ENCODE data around the gene RBPJL. TPM values are rescaled to one million over a fixed set of nuclear protein-coding genes. Genes with fewer than 3 reads are reported as not detected.

RBPJL gene
- total RNA-seq, 1 experiment from 2014 or later, result not detected

GRCh38 chr20:45315672-45316071 lies 9.0 kb downstream of the RBPJL start:
- POLR2A ChIA-PET, result interaction anchor here (0.7 kb wide), 1 partner anchor 29 kb away, joined by 4 read pairs; no protein-coding TSS in a partner anchor
- intact Hi-C loops (cut with micrococcal nuclease), result no loop called here

More at GRCh38 chr20:45315672-45316071, 9.0 kb downstream of the RBPJL start:
- no peak overlapping the region for H2AFZ ChIP-seq (ENCODE audit: low read depth, low read length, poor library complexity, severe bottlenecking)
- H3K27me3 ChIP-seq (ENCODE audit: insufficient read depth, low read length), result no peaks in the 10 kb centered on the region
- H4K20me1 ChIP-seq (ENCODE audit: insufficient read depth), result no peaks in the 10 kb centered on the region
- RAD21 ChIA-PET (ENCODE audit: low non-redundant PET in 1 of 2, low total read pairs in 2 of 2, uncharacterized antibody in 2 of 2, unreplicated experiment in 2 of 2), result no interaction called here
- peaks cover 0 to 10% of the 10 kb centered on the region in 2 experiments; a peak in 2 of 4 replicates for H3K4me1 ChIP-seq (ENCODE audit: control insufficient read depth in 1 of 2, insufficient read depth in 2 of 2, low read length in 2 of 2)
- H3K79me2 ChIP-seq (ENCODE audit: insufficient read depth, low read length), result no peaks in the 10 kb centered on the region
- CTCF ChIA-PET, result interaction anchor here (0.6 to 1.1 kb wide), 2 partner anchors 9 to 10 kb away, joined by 3 to 4 read pairs; no protein-coding TSS in a partner anchor
- H3K9me2 ChIP-seq (ENCODE audit: insufficient read depth), result no peaks in the 10 kb centered on the region
- no peaks in the 10 kb centered on the region for H3K36me3 ChIP-seq (ENCODE audit: control insufficient read depth in 1 of 2, insufficient read depth in 2 of 2, low read length in 2 of 2)
- H3K27ac ChIP-seq (ENCODE audit: low read depth, low read length), result no peak overlapping the region
- ATAC-seq (no peak), DNase-seq (ENCODE audit: low read depth, low spot score) (no peak)
- no peak overlapping the region for H3K4me2 ChIP-seq (ENCODE audit: low read length)
- H3K9ac ChIP-seq (ENCODE audit: low read length), result no peak overlapping the region
- H3K4me3 ChIP-seq (replicated peaks in 1 of 2; ENCODE audit: low read depth in 1 of 2, low read length in 2 of 2), result no peak overlapping the region
- no peak for TF ChIP-seq ZFX (IDR thresholded peaks at IDR 0.05)
- no peak for TF ChIP-seq ATF3 (IDR thresholded peaks at IDR 0.05)
- no peak for TF ChIP-seq CEBPB (IDR thresholded peaks at IDR 0.05; ENCODE audit: low read depth)
- TF ChIP-seq ZNF274 (IDR thresholded peaks at IDR 0.05; ENCODE audit: low read depth, low read length), result no peak
- TF ChIP-seq RAD21 (IDR thresholded peaks at IDR 0.05; ENCODE audit: low read depth), result no peak
- no peak for TF ChIP-seq SP1 (IDR thresholded peaks at IDR 0.05; ENCODE audit: low read depth)
- no peak for TF ChIP-seq CTCF (IDR thresholded peaks at IDR 0.05 in 2 of 3, conservative IDR thresholded peaks at IDR 0.05 in 1 of 3; ENCODE audit: borderline replicate concordance in 1 of 3, insufficient read depth in 1 of 3, low read depth in 2 of 3, low read length in 2 of 3)
- no peak for TF ChIP-seq ELF1 (IDR thresholded peaks at IDR 0.05; ENCODE audit: borderline replicate concordance, low read depth)
- TF ChIP-seq ZBTB33 (IDR thresholded peaks at IDR 0.05; ENCODE audit: extremely low read depth, insufficient replicate concordance, low read length), result no peak
- no peak for TF ChIP-seq SRF (IDR thresholded peaks at IDR 0.05; ENCODE audit: low read depth)
- TF ChIP-seq EZH2 (IDR thresholded peaks at IDR 0.05), result no peak
- TF ChIP-seq REST (IDR thresholded peaks at IDR 0.05; ENCODE audit: low read depth), result no peak
- TF ChIP-seq TCF7L2 (IDR thresholded peaks at IDR 0.05; ENCODE audit: borderline replicate concordance, extremely low read depth, insufficient read depth, insufficient read length), result no peak
- BruUV-seq (replicated peaks), result no TSS peak
- H3K9me3 ChIP-seq (ENCODE audit: control insufficient read depth in 1 of 2, insufficient read depth in 1 of 2, low read depth in 1 of 2, low read length in 2 of 2), result no peaks in the 10 kb centered on the region
